ENCODE data around the gene CCDC69. TPM values are rescaled to one million over a fixed set of nuclear protein-coding genes. Genes with fewer than 3 reads are reported as not detected.

CCDC69 gene
- total and polyA plus RNA-seq, 8 donors, result 6.8 to 66.4 (median 9.8) TPM

DNA sequence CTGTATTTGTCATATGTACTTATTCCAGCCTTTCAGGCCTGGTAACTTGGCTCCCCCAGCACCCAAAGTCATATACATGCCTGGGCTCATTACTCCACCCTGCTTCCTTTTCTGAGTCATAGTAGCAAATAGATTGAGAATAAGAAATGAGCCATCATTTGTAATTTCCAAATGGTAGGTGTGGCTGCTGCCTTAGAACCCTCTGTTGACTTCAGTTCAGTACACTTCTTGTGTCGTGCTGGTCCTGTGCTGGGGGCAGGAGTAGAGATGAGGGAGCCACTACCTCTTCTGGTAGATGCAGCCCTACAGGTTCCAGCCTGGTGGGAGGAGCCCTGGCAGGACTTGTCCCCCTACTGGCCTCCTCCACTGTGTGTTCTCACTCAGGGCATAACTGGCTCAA, 40.2 kb upstream of the CCDC69 start:
- ATAC-seq, result peak; percentile 73
- Histone ChIP-seq H3K27me3 (no peaks in the 10 kb centered on the region), H3K36me3 (peaks cover 0 to 57% of the 10 kb centered on the region in 2 donors), H3K4me1 (peaks cover 0 to 16% of the 10 kb centered on the region in 2 donors), H3K4me3 (no peak overlapping the region), H3K9me3 (no peaks in the 10 kb centered on the region), H3K27ac (no peak overlapping the region)
- TF ChIP-seq, protein P1, sequence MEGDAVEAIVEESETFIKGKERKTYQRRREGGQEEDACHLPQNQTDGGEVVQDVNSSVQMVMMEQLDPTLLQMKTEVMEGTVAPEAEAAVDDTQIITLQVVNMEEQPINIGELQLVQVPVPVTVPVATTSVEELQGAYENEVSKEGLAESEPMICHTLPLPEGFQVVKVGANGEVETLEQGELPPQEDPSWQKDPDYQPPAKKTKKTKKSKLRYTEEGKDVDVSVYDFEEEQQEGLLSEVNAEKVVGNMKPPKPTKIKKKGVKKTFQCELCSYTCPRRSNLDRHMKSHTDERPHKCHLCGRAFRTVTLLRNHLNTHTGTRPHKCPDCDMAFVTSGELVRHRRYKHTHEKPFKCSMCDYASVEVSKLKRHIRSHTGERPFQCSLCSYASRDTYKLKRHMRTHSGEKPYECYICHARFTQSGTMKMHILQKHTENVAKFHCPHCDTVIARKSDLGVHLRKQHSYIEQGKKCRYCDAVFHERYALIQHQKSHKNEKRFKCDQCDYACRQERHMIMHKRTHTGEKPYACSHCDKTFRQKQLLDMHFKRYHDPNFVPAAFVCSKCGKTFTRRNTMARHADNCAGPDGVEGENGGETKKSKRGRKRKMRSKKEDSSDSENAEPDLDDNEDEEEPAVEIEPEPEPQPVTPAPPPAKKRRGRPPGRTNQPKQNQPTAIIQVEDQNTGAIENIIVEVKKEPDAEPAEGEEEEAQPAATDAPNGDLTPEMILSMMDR (IDR thresholded peaks at IDR 0.05), result no peak
- intact Hi-C loops (cut with DNase I), result no loop called here
- no peak for DNase-seq

DNA sequence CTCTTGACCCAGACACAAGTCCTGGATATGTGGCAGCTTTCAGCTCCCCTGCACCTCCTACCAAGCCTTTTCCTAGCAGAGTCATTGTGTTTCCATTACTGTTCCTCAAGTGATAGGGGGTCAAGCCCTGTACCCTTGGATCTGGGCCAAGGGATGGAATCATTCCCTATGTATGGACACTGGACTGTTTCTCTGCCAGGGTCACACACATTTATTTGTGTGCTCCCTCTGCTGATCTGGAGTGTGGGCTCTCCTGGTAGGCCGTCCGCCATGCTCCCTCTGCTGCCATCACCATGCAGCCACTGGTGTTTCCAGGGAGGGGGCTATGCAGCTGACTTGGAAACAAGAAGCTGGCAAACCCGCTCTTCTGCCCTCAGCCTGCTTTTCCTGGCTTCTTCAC, 38.6 kb upstream of the CCDC69 start:
- intact Hi-C loops (cut with DNase I), result no loop called here
- Histone ChIP-seq H3K9me3 (no peaks in the 10 kb centered on the region), H3K27ac (no peak overlapping the region), H3K4me3 (no peak overlapping the region), H3K27me3 (no peaks in the 10 kb centered on the region), H3K4me1 (peaks cover 0 to 24% of the 10 kb centered on the region in 2 donors), H3K36me3 (peaks cover 0 to 44% of the 10 kb centered on the region in 2 donors)
- ATAC-seq, result no peak
- TF ChIP-seq, protein P1 (IDR thresholded peaks at IDR 0.05), result no peak
- no peak for DNase-seq

DNA sequence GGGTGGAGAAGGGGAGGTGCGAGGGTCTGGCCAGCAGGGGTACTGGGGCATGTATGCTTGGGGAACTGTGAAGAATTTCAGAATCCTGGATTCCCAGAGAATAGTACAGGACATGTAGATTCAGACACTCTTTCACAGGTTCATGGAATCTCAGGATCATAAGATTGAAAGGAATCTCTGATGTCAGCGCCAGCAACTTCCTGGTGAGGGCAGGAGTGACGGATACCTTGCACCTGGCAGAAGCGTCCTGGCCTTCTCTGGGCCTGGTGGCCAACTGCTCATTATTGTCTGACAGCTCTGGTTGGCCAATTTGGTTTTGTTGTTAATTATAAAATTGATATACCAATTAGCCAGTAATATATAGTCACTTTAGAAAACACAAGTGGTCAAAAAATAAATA, 36.0 kb upstream of the CCDC69 start:
- Histone ChIP-seq H3K4me3 (no peak overlapping the region), H3K27me3 (no peaks in the 10 kb centered on the region), H3K27ac (no peak overlapping the region), H3K4me1 (peaks cover 0 to 48% of the 10 kb centered on the region in 2 donors), H3K36me3 (peaks cover 0 to 28% of the 10 kb centered on the region in 2 donors), H3K9me3 (no peaks in the 10 kb centered on the region)
- ATAC-seq (no peak), DNase-seq (no peak)
- intact Hi-C loops (cut with DNase I), result no loop called here
- TF ChIP-seq, protein P1 (IDR thresholded peaks at IDR 0.05), result no peak

DNA sequence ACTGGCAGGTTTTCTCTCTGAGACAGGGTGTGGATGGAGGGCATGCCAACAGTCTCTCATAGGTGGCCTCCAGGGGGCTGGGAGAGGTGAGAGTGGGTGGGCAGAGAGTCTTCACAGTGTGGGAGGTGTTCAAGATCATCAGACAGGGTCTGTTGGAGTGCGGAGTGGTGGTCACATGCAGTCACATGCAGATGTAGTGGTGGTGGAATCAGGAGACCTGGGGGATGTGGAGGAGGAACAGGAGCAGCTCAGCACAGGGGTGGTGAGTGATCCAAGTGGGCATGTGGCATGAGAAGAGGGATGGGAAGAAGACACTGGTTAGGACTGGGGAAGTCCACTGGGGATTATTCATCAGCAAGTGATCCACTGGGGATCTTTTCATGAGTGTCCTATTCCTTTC, 34.9 kb upstream of the CCDC69 start:
- intact Hi-C loops (cut with DNase I), result no loop called here

DNA sequence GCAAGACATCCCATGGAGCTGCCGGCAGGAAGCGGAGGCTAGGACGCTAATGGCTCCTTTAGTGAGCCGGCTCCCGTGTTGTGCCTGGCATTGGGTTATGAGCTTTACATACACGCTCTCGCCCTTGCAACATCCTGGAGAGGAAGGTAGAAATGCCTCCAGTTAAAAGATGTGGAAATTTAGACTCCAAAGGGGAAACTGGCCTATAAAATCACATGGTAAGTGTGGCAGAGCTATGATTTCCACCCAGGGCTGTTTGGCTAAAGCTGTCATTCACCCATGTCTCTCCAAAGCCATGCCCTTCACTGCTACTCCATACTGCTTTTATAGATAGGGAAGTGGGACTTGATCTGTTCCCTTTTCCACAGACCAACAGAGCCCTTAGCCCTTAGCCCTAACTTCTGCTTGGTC, 34.3 kb upstream of the CCDC69 start:
- ATAC-seq (peak; percentile 65), DNase-seq (no peak)
- H3K4me1 ChIP-seq, result peaks cover 5 to 50% of the 10 kb centered on the region in 2 donors
- H3K27me3 ChIP-seq, result no peaks in the 10 kb centered on the region
- peaks cover 0 to 25% of the 10 kb centered on the region in 2 donors for H3K36me3 ChIP-seq
- H3K9me3 ChIP-seq, result no peaks in the 10 kb centered on the region
- TF ChIP-seq, protein P1 (IDR thresholded peaks at IDR 0.05), result no peak
- no peak overlapping the region for H3K4me3 ChIP-seq
- intact Hi-C loops (cut with DNase I), result no loop called here
- H3K27ac ChIP-seq, result peak overlapping the region in 1 of 2 donors; percentile 10

More for the DNA sequence above, 34.9 kb upstream of the CCDC69 start:
- no peaks in the 10 kb centered on the region for H3K9me3 ChIP-seq
- H3K4me3 ChIP-seq, result no peak overlapping the region
- H3K36me3 ChIP-seq, result peaks cover 0 to 28% of the 10 kb centered on the region in 2 donors
- no peak for ATAC-seq
- H3K27ac ChIP-seq, result peak overlapping the region in 1 of 2 donors; percentile 10
- no peak for DNase-seq
- TF ChIP-seq, protein P1 (IDR thresholded peaks at IDR 0.05), result no peak
- no peaks in the 10 kb centered on the region for H3K27me3 ChIP-seq
- peaks cover 2 to 48% of the 10 kb centered on the region in 2 donors for H3K4me1 ChIP-seq

All from left lung (tissue), 10 donors.